HG03439 (cell line): ENCODE results near the gene C3orf62.

Experiments
- ATAC-seq: cut with Tn5 transposase; IDR thresholded peaks from one replicate; pipeline ENCODE4 v1.9.1; 2021; ENCODE audit warnings: mild to moderate bottlenecking, moderate library complexity; ENCODE audit not compliant: unreplicated experiment

Gene C3orf62

DNA sequence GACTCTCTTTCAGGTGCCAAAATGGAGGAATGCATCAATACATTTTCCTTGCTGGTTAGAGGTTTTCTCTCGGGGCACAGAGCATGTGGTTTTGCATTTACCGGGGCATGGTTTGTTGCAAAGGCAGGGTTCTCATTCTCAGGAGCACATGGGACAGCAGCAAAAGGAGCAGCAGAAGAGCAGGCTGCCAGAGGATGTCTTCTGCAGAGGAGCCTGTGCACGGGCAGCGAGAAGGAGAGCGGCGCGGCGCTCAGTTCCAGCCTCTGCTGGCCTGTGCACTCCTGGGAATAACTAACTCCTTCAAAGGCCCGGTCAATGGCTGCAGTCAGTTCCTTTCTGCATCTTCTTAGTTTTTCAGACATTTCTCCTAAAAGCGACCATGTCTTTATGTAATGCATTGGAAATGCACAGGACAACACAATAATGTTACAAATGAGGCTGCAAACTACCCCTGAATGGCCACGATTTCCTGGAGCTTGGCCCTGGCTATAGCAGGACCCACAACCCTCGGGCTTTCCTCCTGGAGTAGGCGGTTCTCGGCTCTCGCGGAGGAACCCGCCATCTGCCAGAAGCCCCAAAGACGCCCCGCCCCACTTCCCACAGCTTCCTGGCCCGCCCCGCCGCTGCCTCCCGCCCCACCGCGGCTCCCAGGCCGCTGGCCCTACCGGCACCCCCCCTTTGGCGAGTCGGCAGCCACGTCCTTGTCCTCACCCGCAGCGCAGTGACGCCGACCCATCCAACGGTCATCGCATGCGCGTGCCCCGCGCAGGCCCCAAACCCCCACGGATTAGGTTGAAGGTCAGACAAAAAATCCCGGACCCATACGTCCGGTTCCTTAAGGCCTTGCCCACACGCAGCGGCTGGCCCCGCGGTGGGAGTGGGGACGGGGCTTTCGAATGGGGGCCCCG, at the start of gene C3orf62:
TSS of gene C3orf62 (minus strand) at position 758 of the 908 bp plus-strand sequence. CDS start at position 398, 360 bp downstream.
- ATAC-seq: no peak

DNA sequence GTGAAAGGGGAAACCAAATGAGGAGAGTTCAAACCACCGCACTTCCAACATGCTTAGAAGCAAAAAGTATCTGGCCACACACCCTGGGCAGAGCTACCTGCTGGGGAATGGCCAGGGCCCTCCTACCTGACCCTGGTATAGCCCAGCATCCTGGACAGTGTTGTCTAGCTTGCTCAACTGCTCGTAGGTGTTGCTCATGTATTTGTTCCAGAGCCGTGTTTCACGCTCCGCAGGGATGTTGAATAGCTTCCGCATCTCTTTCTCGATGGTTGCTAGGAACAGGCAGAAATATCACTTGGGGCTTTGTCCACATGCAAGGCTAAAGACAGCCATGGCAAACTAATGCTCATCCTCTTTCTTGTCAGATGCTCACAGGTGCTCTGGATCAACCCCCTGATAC, 47.7 kb upstream of the C3orf62 start:
- no peak for ATAC-seq

DNA sequence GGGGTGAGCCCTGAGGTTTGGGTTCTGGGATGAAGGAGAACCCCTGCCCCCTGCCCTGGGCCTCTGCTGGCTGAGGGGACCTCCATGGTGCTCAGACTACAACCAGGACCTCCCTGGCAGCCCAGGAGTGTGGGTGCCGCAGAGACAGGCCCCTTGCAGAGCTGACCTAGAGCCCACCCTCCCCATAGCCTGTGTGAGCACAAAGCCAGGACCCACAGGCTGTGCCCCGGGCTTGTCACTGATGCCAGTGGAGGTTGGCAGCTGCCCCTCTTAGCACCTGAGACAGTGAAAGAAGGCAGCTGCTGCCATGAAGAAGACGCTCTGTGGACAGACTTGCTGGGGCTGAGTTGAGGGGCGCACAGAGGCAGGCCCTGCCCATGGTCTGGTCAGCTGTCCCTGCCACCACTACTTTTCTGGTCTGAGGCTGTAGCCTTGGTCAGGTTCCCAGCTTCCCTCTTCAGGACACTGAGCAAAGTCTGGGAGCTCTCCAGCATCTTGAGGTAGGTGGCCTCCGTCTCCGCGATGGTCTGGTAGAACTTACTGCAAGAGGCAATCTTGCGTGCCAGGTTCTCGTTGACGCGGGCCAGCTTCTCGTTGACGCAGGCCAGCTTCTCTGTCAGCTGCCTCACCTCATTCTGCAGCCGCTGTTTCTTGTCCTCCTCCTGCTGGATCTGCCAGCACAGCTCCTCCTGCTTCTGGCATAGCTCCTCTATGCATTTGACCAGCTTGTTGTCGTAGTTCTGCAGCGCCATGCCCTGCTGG, 39.8 kb upstream of the C3orf62 start:
- ATAC-seq: no peak

DNA sequence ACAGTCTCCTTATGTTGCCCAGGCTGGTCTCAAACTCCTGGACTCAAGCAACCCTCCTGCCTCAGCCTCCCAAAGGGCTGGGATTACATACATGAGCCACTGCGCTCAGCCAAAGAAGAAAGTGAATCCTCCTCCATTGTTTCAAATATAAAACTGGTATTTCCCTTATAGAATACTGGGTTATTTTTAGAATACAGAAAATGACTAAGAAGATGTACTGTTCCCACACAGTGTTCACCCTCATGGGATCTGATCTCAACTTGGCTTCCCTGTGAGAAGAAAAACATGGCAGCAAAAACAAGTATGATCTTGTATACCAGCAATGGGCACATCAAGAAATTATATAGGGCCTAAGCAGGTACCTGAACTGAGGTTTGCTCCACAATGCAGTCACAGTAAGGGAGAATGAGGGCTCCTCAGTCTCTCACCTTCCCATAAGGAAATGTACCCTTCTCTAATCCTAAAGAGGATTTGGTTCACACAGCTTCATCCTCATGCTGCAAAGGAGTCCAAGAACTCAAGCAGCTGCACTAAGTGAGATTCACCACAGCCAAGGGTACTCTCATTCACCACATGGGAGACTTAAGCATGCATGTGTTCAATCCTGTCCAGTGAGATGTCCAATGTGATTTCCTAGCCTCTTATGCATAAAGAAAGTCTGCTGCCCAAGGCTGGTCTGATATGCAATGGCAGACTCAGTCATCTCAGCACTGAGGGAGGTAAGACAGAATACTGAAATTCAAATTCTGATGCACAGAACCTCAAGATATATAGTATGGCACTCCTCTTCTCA, 37.1 kb upstream of the C3orf62 start:
- no peak for ATAC-seq

DNA sequence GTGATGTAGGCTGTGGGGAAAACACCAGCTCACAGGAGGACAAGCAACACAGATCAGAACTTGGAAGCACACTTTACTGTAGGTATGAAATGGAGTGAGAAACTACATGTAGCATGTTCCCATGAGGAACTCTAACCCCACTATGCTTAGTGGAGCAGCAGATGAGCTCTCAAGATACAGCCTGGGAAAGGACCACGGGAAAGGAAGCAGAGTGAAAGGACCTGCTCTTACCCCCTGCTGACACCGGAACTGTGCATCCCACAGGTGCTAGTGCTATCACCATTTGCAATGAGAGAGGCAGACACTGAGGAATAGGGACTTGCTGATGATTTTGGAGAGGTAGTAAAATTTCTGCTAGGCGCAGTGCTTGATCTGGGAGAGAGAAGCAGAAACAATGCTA, 34.3 kb upstream of the C3orf62 start:
- no peak for ATAC-seq

DNA sequence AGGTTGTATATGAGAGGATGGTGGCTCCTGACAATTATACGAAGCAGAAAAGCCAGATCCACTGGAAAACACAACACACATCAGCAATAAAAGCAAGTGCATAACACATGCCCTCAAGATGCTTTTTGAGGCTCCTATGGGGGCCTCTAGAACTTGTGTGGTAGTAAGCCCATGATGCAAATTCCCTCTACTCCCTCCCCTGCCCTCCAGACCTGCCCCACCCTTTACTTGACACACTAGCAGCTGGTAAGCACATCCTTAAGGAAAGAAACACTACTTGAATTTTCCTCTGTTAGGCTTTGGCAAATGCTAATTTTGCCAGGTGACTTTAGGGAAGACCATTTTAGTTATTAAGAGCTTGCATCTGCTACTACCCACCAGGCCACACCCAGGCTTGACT, 33.6 kb upstream of the C3orf62 start:
- ATAC-seq: no peak

DNA sequence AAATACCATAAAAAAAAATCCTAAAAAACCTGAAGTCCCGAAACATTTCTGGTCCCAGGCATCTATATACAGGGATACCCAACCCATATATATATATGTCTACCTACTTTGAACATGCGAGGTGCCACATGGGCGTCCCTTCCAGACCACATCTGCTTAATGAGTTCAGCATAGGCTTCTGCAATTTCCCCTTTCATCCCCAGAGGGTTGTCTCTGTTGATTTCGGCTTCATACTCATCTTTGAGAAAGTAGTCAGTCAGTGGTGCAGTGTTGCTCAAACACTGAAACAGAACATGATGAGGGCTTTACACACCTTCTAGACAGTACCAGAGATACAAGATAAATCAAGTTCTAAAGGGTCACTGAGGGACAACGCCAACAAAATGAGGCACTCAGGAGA, 28.6 kb upstream of the C3orf62 start:
- no peak for ATAC-seq

DNA sequence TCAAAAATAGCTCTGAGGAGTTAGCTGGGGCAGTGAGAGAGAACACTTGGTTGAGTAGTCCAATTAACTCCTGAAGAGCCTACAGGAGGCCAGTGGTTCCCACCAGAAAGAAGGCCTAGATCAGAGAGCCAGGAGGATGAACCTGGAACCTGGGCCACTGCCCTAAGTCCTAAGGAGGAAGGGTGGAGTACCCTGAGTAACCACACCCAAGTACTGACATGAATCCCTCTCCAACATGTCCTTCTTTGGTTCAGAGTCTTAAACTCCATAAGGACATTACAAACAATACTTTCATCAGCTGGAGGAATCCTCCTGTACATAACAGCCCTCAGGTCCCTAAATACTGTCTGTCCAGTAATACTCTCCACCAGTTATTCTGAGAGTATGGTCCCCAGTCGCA, 25.6 kb upstream of the C3orf62 start:
- no peak for ATAC-seq

DNA sequence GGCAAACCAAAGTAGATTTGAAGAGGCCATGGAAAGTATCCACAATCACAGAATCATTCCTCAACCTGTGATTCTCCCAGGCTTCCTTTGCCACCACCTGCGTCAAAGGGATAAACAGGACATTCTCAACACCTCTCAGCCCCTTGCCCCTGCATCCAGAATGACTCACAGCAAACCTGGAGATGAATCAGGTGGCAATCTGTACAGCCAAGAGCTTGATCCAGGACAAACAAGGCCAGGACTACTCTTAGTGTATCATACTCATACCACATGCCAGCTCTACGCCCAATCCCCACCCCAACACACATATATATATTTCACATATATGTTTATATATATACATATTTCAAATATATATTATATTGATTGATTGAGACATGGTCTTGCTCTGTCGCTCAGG, 23.6 kb upstream of the C3orf62 start:
- no peak for ATAC-seq

DNA sequence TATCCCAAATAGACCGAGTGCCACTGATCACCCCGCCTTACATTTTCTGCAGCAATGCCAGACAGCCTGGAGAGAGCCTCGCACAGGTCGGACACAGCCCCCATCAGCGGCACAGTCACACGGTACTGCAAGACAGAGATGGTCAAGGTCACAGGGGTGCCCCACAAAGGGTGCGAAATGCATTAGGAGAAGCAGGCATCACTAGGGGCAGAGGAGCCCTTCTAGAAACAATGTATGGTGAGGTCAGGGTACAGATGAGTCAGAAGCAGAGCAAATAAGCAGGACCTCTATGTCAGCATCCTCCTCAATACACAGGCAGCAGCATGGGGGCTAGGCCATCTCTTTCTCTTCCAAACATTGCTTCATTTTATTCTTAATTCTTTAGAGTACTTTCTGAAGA, 21.5 kb upstream of the C3orf62 start:
- ATAC-seq: no peak

DNA sequence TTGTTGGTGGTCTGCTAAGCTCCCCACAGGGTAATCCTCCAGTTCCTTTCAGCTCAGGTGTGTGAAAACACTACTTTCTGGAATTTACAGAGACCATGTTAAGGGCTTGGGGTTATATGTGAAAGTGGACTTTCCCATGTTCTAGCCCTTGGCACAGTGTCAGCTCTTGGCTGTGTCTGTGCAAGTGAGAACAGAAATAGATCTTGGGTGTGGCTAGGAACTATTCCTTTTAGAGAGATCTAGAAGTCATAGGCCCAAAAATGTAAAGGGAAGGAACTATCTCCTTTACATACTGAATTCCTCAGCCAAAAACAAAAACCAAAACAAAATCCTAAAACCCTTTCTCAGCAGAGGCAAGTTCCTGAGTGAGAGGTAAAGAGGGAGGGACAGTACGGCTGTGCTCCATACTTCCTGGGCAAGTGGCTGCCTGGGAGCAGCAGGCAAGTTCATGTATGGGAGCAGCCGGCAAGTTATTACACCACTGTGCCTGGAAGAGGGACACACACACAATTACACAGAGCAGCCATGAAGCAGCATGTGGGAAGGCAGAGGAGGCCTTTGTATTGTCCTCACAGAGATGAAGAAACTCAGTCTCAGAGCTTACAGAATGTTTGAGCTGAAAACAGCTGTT, 19.9 kb upstream of the C3orf62 start:
- no peak for ATAC-seq

DNA sequence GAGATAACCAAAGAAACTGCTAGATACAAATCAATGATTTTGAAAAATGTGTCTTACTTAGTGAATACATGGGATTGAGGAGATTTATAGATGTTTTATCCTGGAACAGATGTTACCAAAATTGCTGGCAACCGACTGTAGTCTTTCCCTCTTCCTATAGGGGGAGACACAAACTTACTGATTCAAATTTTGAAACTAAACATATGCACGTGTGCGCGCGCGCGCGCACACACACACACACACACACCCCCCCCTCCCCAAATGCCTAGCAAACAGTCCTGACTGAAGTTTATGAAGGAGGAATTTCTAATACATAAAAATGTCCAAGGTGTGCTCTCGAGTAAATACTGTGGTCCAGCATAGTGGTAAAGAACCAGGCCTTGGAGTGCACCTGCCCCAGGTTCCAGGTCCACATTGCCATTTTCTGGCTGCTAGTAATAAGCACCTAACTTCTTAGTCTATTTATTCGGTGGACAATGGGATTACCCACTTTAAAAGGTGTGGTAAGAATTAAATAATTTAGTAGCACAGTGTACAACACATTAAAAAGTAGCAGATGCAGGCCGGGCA, 18.5 kb upstream of the C3orf62 start:
- ATAC-seq: no peak

DNA sequence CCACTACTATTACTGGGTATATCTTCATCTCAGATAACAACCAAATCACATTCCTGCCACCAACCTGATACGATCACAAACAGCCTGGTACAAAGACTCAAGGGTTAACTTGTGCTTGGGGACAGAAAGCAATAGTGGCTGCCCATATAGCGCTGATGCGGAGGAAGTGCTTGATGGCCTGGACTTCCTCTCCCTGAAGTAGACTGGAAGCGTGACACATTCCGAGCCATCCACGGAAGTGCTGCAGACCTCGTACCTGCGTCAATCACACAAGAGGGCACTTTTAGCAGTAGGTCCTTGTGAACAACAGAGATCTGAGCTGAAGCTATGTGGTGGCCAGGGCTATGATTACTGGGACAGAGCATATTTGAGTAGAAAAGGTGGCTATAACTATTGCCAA, 17.3 kb upstream of the C3orf62 start:
- ATAC-seq: no peak

DNA sequence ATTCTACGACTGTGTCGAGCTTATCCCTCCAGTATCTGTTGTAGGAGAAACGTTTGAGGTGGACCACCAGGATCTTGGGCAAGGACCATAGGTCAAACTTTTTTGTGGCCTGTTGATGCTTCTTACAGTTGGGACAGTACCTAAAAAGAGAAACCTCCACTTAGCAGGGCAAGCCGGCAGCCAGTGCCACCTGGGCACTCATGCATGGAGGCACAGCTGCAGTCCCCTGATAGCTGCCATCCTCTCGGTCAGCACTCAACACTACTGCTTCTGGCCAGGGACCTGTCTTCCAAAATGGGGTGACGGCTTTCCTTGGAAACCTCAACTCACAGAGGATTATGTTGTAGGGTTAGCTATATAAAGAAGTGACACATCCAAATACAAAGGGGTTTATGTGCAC, 7.0 kb upstream of the C3orf62 start:
- no peak for ATAC-seq

DNA sequence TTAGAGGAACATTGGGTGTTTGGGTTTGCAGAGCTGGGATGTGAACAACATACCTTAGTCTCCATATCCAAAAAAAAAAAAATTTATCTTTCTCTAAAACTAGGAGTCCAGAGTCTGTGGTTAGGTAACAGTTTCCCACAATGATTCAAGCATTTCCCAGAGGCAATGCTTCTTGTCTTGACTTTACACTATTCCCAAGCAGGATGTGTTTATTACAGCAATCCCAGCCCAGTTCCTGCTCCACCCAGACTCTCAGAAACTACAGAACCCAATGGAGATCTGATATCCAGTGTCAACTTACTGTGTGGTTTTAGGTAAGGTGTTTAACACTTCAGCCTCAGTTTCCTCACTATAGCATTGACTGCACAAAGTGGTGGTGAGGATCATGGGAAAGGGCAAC, 2.3 kb upstream of the C3orf62 start:
- ATAC-seq: no peak

DNA sequence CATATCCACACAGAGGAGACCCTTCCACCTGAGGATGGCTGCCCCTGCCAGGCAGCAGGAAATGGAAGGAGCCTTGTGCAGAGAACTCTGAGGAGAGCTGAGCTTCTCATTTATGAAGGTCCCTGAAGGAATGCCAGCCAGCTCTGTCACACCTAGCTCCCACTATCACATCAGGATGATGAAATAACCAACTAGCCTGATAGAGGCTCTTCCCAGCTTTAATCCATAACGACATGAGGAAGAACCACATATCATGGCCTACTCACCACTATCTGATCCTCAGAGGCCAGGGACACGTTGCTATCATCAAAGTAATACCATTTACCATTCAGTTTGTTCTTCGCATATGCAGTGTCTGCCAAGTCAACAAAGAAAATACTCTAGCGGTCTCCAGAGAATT, 1.5 kb upstream of the C3orf62 start:
- no peak for ATAC-seq

DNA sequence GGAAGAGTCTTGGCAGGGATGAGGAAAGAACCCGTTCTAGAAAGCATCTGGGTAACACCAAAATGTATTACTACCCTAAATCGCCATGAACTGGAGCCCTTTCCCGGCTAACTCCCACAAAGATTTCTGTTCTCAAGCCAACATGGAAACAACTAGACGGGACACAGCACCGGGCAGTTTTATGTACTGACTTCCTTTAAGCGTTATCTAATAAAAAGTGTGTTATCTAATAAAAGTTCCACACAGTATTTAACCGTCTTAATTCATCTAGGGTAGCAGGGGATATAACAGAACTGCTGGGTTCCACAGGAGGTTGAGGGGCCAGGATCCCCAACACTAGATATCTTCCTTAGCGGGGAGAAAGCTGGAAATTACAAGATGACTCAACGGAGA, 347 bp upstream of the C3orf62 start:
- ATAC-seq: no peak

DNA sequence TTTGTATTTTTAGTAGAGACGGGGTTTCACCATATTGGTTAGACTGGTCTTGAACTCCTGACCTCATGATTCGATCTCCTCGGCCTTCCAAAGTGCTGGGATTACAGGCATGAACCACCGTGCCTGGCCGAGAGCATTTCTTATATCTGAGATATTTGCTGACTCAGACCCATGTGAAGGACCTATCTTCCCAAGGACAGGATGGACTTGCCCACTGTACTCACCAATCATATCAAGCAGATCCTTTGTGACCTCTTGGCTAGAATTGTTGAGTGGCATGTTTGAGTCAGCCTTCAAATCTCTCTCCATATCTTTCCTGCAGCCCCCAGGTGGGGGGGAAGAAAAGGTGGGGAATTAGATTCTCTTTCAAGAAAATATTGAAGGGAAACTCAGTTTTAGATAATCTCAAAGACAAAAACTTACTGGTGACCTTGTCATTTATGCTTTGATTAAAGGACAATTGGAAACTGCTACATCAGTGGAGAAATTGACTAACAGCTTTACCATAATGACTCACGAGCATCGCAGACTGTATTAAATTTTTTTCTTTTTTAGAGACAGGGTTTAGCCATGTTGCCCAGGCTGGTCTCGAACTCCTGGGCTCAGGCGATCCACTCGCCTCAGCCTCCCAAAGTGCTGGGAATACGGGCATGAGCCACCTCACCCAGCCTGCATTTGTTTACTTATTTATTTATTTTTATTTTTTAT, 3.1 kb downstream of the C3orf62 start:
- ATAC-seq: no peak

DNA sequence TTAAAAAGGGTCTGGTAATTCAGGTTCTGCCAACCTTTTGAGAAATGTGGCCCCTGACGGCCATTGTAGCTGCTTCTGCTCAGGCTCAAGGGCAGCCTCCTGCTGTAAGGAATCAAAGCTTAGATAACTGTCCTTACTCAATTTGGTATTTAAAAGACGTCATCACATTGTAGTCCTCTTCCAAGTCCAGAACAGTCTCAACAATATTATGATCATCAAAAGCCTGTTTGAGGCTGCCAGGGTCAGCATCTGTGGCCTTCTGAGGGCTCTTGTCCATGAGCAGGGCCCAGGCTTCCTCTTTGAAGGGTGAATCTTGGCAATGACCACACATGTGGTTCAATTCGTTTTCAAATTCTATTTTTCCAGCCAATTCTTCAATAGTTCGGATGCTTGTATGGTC, 6.0 kb downstream of the C3orf62 start:
- ATAC-seq: no peak

DNA sequence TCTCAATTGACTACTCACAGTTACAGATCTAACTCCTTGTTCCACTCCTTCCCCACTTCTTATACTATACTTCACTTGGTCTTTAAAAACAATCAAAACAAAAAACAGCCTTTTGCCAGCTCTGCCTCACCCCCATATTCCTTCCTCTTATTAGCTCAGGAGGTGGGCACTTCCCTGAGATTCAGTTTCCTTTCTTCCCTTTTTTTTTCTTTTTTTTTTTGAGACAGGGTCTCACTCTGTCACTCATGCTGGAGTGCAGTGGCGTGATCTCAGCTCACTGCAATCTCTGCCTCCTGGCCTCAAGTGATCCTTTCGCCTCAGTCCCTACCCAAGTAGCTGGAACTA, 6.9 kb downstream of the C3orf62 start:
- ATAC-seq: no peak
